ENCODE results near the gene PPP1R1B. TPM values are rescaled to one million over a fixed set of nuclear protein-coding genes. Genes with fewer than 3 reads are reported as not detected.

PPP1R1B gene
- total and polyA plus RNA-seq, 2 experiments from 2014 or later: 3.4 to 5.4 TPM

DNA sequence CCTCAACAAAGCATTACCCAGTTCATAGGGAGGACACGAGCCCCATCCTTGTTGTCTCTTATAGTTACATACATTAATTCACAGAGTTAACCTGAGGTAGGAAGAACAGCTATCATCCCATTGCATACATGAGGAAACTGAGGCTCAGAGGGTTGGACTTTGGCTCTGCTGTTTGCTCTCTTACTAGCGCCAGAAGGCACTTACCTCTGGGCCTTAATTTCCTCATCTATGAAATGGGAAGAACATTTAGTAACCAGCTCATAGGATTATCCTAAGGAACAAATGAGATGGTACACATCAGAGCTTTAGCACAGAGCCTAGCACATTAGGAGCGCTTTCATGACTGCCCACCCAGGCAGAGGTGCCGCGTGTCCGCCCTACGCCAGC is 46.7 kb upstream of the PPP1R1B start (continued):
- TF ChIP-seq, protein P1, sequence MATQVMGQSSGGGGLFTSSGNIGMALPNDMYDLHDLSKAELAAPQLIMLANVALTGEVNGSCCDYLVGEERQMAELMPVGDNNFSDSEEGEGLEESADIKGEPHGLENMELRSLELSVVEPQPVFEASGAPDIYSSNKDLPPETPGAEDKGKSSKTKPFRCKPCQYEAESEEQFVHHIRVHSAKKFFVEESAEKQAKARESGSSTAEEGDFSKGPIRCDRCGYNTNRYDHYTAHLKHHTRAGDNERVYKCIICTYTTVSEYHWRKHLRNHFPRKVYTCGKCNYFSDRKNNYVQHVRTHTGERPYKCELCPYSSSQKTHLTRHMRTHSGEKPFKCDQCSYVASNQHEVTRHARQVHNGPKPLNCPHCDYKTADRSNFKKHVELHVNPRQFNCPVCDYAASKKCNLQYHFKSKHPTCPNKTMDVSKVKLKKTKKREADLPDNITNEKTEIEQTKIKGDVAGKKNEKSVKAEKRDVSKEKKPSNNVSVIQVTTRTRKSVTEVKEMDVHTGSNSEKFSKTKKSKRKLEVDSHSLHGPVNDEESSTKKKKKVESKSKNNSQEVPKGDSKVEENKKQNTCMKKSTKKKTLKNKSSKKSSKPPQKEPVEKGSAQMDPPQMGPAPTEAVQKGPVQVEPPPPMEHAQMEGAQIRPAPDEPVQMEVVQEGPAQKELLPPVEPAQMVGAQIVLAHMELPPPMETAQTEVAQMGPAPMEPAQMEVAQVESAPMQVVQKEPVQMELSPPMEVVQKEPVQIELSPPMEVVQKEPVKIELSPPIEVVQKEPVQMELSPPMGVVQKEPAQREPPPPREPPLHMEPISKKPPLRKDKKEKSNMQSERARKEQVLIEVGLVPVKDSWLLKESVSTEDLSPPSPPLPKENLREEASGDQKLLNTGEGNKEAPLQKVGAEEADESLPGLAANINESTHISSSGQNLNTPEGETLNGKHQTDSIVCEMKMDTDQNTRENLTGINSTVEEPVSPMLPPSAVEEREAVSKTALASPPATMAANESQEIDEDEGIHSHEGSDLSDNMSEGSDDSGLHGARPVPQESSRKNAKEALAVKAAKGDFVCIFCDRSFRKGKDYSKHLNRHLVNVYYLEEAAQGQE (IDR thresholded peaks at IDR 0.05; ENCODE audit: unreplicated experiment): no peak
- no peak for TF ChIP-seq EZH2phosphoT487 (IDR thresholded peaks at IDR 0.05; ENCODE audit: unreplicated experiment)
- no peak for TF ChIP-seq NANOG (IDR thresholded peaks at IDR 0.05; ENCODE audit: borderline replicate concordance)
- no peak for TF ChIP-seq ZNF331 (CRISPR knock-in tag; IDR thresholded peaks at IDR 0.05; ENCODE audit: low read depth)
- TF ChIP-seq ZNF114 (CRISPR knock-in tag; IDR thresholded peaks at IDR 0.05): no peak

GRCh38 chr17:39581071-39581758 is 45.5 kb upstream of the PPP1R1B start:
- Histone ChIP-seq H3K4me2 (no peak overlapping the region), H3K79me2 (replicated peaks; ENCODE audit: insufficient read depth) (no peaks in the 10 kb centered on the region), H3K27me3 (ENCODE audit: insufficient read depth) (no peaks in the 10 kb centered on the region), H3K9me2 (ENCODE audit: insufficient read depth) (no peaks in the 10 kb centered on the region), H2AFZ (no peak overlapping the region), H3K27ac (ENCODE audit: low read depth) (no peak overlapping the region), H3K36me3 (ENCODE audit: insufficient read depth) (no peaks in the 10 kb centered on the region), H3F3A (replicated peaks; ENCODE audit: low read depth) (peaks cover 6% of the 10 kb centered on the region; the same call in 1 of the 2 replicates), H3K4me3 (no peak overlapping the region), H3K4me1 (ENCODE audit: insufficient read depth) (peaks cover 35% of the 10 kb centered on the region), H4K20me1 (replicated peaks; ENCODE audit: insufficient read depth) (no peaks in the 10 kb centered on the region)
- peaks cover 36% of the 10 kb centered on the region for H3K4me1 Mint-ChIP-seq
- no peaks in the 10 kb centered on the region for H3K9me3 Mint-ChIP-seq
- no peak overlapping the region for H3K4me3 Mint-ChIP-seq
- ATAC-seq (no peak), DNase-seq (ENCODE audit: low spot score) (no peak)
- no peaks in the 10 kb centered on the region for H3K36me3 Mint-ChIP-seq (ENCODE audit: low read depth)
- peaks cover 13% of the 10 kb centered on the region for H3K27me3 Mint-ChIP-seq (ENCODE audit: insufficient read depth, low read depth, poor library complexity)
- TF ChIP-seq POLR2AphosphoS5 (IDR thresholded peaks at IDR 0.05; ENCODE audit: low read depth): no peak
- TF ChIP-seq STAT1 (IDR thresholded peaks at IDR 0.05; ENCODE audit: unreplicated experiment): no peak
- no peak for TF ChIP-seq EZH2 (IDR thresholded peaks at IDR 0.05; ENCODE audit: low read depth, unreplicated experiment)
- no peak for TF ChIP-seq EZH2phosphoT487 (IDR thresholded peaks at IDR 0.05; ENCODE audit: unreplicated experiment)
- no peak for TF ChIP-seq ZNF114 (CRISPR knock-in tag; IDR thresholded peaks at IDR 0.05)
- H3K27ac Mint-ChIP-seq: no peak overlapping the region

DNA sequence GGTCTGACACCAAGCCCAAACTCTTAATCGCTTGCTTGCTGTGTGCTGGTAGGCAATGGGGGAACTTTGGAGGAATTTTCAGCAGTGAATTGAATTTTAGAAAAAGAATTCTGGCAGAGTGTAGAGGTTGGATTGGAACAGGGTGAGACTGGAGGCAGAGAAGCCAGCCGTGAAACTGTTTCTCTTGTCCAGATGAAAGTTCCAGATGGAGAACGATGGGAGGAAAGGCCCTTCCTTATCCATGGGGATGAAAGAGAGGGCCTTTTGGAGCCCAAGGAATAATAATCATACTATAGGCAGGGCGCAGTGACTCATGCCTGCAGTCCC is 45.0 kb upstream of the PPP1R1B start:
- no peak for ATAC-seq
- Mint-ChIP-seq H3K9me3 (no peaks in the 10 kb centered on the region), H3K27me3 (ENCODE audit: insufficient read depth, low read depth, poor library complexity) (peaks cover 13% of the 10 kb centered on the region), H3K36me3 (ENCODE audit: low read depth) (no peaks in the 10 kb centered on the region), H3K4me3 (no peak overlapping the region), H3K4me1 (peaks cover 31% of the 10 kb centered on the region), H3K27ac (no peak overlapping the region)
- H3F3A ChIP-seq (replicated peaks; ENCODE audit: low read depth): peaks cover 6% of the 10 kb centered on the region; the same call in 1 of the 2 replicates
- H3K27ac ChIP-seq (ENCODE audit: low read depth): no peak overlapping the region
- no peaks in the 10 kb centered on the region for H3K36me3 ChIP-seq (ENCODE audit: insufficient read depth)
- no peak overlapping the region for H2AFZ ChIP-seq
- H3K27me3 ChIP-seq (ENCODE audit: insufficient read depth): no peaks in the 10 kb centered on the region
- no peak overlapping the region for H3K4me2 ChIP-seq
- peaks cover 30% of the 10 kb centered on the region for H3K4me1 ChIP-seq (ENCODE audit: insufficient read depth)
- DNase-seq (ENCODE audit: low spot score): no peak
- no peaks in the 10 kb centered on the region for H3K9me2 ChIP-seq (ENCODE audit: insufficient read depth)
- H3K79me2 ChIP-seq (replicated peaks; ENCODE audit: insufficient read depth): no peaks in the 10 kb centered on the region
- no peaks in the 10 kb centered on the region for H4K20me1 ChIP-seq (replicated peaks; ENCODE audit: insufficient read depth)
- no peak overlapping the region for H3K4me3 ChIP-seq
- TF ChIP-seq ZNF114 (CRISPR knock-in tag; IDR thresholded peaks at IDR 0.05) (no peak), NANOG (IDR thresholded peaks at IDR 0.05; ENCODE audit: borderline replicate concordance) (no peak), ZNF331 (CRISPR knock-in tag; IDR thresholded peaks at IDR 0.05; ENCODE audit: low read depth) (no peak), JUNB (IDR thresholded peaks at IDR 0.05; ENCODE audit: unreplicated experiment) (no peak)
- TF ChIP-seq, protein P1 (IDR thresholded peaks at IDR 0.05; ENCODE audit: unreplicated experiment): no peak
- TF ChIP-seq, protein P2, sequence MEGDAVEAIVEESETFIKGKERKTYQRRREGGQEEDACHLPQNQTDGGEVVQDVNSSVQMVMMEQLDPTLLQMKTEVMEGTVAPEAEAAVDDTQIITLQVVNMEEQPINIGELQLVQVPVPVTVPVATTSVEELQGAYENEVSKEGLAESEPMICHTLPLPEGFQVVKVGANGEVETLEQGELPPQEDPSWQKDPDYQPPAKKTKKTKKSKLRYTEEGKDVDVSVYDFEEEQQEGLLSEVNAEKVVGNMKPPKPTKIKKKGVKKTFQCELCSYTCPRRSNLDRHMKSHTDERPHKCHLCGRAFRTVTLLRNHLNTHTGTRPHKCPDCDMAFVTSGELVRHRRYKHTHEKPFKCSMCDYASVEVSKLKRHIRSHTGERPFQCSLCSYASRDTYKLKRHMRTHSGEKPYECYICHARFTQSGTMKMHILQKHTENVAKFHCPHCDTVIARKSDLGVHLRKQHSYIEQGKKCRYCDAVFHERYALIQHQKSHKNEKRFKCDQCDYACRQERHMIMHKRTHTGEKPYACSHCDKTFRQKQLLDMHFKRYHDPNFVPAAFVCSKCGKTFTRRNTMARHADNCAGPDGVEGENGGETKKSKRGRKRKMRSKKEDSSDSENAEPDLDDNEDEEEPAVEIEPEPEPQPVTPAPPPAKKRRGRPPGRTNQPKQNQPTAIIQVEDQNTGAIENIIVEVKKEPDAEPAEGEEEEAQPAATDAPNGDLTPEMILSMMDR (conservative IDR thresholded peaks at IDR 0.05; ENCODE audit: low read depth in 2 of 2): no peak
- TF ChIP-seq, protein P3, sequence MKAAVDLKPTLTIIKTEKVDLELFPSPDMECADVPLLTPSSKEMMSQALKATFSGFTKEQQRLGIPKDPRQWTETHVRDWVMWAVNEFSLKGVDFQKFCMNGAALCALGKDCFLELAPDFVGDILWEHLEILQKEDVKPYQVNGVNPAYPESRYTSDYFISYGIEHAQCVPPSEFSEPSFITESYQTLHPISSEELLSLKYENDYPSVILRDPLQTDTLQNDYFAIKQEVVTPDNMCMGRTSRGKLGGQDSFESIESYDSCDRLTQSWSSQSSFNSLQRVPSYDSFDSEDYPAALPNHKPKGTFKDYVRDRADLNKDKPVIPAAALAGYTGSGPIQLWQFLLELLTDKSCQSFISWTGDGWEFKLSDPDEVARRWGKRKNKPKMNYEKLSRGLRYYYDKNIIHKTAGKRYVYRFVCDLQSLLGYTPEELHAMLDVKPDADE (IDR thresholded peaks at IDR 0.05): no peak

Measured in GM23338 (cell line).